ENCODE data around the gene HGS.

Gene HGS

GRCh38 chr17:81686614-81687013, 2.8 kb downstream of the HGS start:
- DNase-seq (ENCODE audit: low spot score), result no peak

- no peak for DNase-seq (ENCODE audit: low spot score)
Observed at GRCh38 chr17:81687770-81688541, 4.1 kb downstream of the HGS start.

GRCh38 chr17:81688616-81689015, 4.8 kb downstream of the HGS start:
- no peak for DNase-seq (ENCODE audit: low spot score)

DNA sequence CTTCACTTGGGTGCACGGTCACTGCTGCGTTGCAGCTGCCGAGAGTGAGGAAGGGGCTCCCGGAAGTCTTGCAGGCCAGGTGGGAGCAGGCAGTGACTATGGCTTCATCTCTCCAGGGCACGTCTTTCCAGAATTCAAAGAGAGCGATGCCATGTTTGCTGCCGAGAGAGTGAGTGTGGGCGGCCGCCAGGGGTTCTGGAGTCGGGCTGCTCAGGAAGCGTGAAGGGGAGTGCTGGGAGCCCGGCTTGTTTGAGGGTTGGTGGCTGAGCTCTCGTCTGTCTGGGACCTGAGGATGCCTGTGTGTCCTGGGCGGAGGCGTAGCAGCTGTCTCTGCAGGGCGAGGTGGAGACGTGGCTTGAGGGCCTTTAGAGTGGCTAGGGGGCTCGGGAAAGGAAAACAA, 6.3 kb downstream of the HGS start:
- no peak for DNase-seq (ENCODE audit: low spot score)

DNA sequence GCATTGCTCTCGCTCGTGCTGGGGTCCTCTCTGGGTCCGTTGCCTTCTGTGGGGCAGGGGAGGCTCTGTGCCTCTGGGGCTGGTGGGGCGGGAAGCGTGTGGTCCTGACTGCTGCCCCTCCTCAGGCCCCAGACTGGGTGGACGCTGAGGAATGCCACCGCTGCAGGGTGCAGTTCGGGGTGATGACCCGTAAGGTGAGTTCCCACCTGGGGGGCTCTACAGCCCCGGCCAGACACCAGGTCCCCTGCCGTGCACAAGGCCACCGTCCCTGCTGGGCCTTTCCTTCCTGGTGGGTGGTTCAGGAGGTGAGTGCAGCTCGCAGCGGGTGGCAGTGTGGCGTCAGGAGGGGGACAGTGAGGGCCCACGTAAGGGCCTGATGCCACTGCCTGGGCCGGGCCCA, 6.7 kb downstream of the HGS start:
- DNase-seq (ENCODE audit: low spot score), result no peak

DNA sequence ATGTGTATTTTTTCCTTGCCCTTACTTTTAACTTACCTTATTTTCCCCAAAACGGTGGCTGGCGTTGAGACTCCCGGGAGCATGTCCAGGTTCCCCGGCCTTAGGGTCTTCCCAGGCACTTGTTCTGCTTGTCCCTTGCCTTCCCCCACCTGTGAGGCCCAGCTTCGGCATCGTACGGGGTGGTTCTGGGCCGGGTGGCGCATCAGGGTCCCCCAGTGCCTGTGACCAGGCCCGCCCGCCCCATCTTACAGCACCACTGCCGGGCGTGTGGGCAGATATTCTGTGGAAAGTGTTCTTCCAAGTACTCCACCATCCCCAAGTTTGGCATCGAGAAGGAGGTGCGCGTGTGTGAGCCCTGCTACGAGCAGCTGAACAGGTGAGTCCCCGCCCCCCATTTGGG, 7.4 kb downstream of the HGS start:
- DNase-seq (ENCODE audit: low spot score), result no peak

GRCh38 chr17:81691608-81692007, 7.8 kb downstream of the HGS start:
- DNase-seq (ENCODE audit: low spot score), result no peak

- no peak for DNase-seq (ENCODE audit: low spot score)
Observed at GRCh38 chr17:81693509-81694210, 9.8 kb downstream of the HGS start.

DNA sequence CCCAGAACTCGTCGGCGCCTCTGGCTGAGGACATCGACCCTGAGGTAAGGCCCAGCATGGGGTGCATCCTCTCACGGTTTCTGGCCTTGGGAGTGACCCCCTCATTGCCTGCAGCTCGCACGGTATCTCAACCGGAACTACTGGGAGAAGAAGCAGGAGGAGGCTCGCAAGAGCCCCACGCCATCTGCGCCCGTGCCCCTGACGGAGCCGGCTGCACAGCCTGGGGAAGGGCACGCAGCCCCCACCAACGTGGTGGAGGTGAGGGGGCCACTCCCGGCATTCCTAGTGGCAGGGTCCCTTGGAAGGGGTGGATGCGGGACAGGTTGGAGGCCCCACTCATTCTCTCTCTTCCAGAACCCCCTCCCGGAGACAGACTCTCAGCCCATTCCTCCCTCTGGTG, 11.0 kb downstream of the HGS start:
- DNase-seq (ENCODE audit: low spot score), result no peak

DNA sequence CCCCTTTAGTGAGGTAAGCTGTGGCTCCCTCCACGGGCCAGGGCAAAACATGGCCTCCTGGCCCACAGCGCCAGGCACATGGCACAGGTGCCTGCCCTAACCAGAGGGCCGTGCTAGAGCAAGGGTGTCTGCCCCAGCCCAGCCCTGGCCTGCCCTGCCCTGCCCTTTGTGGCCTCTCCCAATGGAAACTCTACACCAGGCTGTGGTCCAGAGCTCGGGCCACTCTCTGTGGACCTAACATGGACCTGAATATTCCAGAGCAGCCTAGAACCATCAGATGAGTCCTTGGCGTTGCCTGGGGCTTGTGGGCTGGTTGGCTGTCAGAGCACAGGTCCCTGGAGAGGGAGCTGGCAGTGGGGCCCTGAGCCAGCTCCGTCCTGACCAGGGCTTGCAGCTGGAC, 11.4 kb downstream of the HGS start:
- DNase-seq (ENCODE audit: low spot score), result no peak

GRCh38 chr17:81695801-81696200, 12.0 kb downstream of the HGS start:
- no peak for DNase-seq (ENCODE audit: low spot score)

- DNase-seq (ENCODE audit: low spot score), result no peak
Observed at GRCh38 chr17:81696218-81696941, 12.6 kb downstream of the HGS start.

DNA sequence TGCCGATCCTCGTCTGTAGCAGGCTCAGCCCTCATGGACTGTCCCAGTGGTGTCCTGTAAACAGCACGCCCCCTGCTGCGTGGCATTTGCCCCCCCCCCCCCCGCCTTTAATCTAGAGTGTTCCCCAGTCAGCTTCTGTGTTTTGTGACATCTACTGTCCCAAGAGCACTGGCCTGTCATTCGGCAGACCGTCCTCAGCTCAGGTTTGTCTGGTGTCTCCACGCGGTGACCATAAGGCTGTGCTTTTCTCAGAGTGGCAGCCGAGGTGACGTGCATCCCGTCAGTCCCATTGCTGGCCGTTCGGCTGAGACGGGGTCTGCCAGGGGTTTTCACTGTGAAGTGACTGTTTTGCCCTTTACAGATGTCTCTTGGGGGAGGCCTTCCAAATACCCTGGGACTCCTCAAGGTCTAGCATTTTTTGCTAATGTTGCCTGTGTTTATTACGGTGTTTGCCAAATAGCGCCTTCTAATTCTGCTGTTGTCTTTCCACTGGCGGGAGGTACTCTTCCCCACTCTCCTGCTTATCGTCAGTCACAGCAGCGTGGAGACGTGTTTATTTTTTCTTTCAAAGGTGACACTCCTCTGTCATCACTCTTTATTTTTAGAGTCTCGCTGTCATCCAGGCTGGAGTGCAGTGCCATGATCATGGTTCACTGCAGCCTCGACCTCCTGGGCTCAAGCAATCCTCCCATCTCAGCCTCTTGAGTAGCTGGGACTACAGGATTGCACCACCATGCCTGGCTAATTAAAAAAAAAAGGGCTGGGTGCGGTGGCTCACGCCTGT, 13.6 kb downstream of the HGS start:
- DNase-seq (ENCODE audit: low spot score), result no peak

- DNase-seq (ENCODE audit: low spot score), result no peak
Observed at GRCh38 chr17:81700353-81701287, 16.8 kb downstream of the HGS start.

- no peak for DNase-seq (ENCODE audit: low spot score)
Observed at GRCh38 chr17:81701288-81702071, 17.7 kb downstream of the HGS start.

DNA sequence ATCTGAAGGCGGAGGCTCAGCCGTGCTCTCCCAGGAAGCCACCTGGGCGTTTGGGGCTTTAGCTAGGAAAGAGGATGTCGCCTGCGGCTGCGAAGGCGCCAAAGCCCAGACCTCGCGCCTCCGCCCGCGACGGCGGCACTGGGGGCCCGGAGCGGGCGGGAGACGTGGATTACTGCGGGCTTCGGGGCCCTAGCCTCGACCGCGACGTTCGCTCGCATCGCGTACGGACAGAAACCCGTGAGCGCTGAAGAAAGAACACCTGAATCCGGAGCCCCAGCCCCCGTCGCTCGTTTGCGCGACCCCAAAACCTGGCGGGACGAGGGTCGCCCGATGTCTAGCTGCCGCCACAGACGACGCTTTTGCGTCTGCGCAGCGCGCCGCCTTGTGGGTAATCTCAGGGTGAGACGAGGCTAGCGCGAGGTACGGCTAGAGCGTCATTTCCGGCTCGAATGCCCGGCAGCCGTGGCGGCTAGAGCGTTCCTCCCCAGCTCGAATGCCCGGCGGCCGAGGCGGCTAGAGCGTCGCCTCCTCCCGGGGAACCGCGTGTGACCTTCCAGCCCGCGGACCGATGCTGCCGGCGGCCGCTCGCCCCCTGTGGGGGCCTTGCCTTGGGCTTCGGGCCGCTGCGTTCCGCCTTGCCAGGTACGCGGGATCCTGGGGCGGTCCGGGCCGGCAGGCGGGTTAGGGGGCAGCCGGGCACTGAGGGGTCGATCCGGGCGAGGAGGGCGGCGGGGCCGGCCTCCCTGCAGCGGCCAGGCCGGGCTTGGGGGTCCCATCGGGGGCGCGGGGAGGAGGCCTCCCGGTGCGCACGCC, 19.3 kb downstream of the HGS start, which contains the start of gene MRPL12:
TSS of gene MRPL12 (plus strand) at position 434 of the 813 bp plus-strand sequence. CDS start at position 569, 135 bp downstream.
- peak; percentile 98 for DNase-seq (ENCODE audit: low spot score)

DNA sequence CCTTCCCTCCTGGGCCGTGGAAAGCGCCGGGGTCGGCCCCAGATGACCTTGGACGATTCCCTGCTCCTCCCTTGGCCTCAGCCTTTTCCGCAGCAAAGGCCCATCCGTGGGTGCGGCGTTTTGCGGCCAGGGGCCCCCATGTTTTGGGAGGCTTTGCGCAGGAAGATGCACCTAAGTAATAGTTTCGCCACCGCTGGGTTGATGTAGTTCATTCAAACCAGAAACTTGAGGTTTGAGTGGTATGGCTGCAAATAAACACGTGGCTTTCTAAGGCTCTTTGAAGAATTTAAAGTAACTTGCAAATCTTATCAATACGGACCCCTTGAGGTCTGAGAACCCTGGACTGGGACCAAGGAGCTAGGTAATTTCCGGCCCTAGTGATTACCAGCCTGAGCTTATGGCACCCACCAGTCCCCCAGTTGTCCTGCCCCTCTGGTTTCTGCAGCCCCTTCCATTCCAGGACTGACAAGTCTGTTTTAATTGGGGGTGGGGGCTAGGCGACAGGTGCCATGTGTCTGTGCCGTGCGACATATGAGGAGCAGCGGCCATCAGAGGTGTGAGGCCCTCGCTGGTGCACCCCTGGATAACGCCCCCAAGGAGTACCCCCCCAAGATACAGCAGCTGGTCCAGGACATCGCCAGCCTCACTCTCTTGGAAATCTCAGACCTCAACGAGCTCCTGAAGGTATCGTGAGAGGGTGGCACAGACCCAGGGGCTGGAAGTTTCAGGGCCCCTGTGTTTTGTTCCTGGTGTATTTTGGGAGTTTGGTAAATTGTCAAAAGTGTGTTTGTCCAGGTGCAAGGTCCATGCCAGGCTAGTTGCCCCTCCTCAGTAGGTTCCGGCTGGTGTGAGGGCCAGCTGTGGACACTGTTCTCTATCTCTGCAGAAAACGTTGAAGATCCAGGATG, 20.2 kb downstream of the HGS start:
- no peak for DNase-seq (ENCODE audit: low spot score)

All from AG20443 (cell line).